OCI-LY3 (cell line): Measurements from ENCODE around the gene LPP.

Experiments used
- H2AFZ ChIP-seq: fragments of 200-600, 300-600 bp; shearing (Covaris generic); 2 replicates; pipeline ENCODE4 v1.6.0; 2014; ENCODE audit warnings: antibody characterized with exemption, low read depth, low read length
- H3K27ac ChIP-seq: fragments of 200-600, 300-600 bp; sonication (generic); 2 replicates; pipeline ENCODE4 v1.5.1; 2014; ENCODE audit warnings: mild to moderate bottlenecking, low read length, moderate library complexity, mixed read lengths
- H3K27me3 ChIP-seq: fragments of 200-600, 300-600 bp; sonication (generic); 2 replicates; pipeline ENCODE4 v1.6.1; 2014; ENCODE audit warnings: low read depth, low read length, mixed read lengths
- H3K36me3 ChIP-seq: fragments of 200-600, 300-600 bp; sonication (generic); replicated peaks from 2 replicates; pipeline ENCODE3; 2014; ENCODE audit warnings: low read depth, low read length, mixed read lengths
- H3K4me1 ChIP-seq: fragments of 300-600, 200-600 bp; sonication (generic); 2 replicates; pipeline ENCODE4 v1.6.1; 2014; ENCODE audit warnings: low read length, mixed read lengths
- H3K4me2 ChIP-seq: fragments of 200-600, 300-600 bp; sonication (generic); 2 replicates; pipeline ENCODE4 v1.6.1; 2014; ENCODE audit warnings: low read length, mixed read lengths
- H3K4me3 ChIP-seq: fragments of 300-600, 200-600 bp; sonication (generic); 2 replicates; pipeline ENCODE4 v1.5.1; 2014; ENCODE audit warnings: antibody characterized with exemption, mild to moderate bottlenecking, low read length, moderate library complexity
- H3K79me2 ChIP-seq: fragments of 300-600, 200-600 bp; shearing (Covaris generic); 2 replicates; pipeline ENCODE4 v1.6.1; 2014; ENCODE audit warnings: mild to moderate bottlenecking, low read length, mixed read lengths
- H3K9ac ChIP-seq: fragments of 300-600, 200-600 bp; shearing (Covaris generic); 2 replicates; pipeline ENCODE4 v1.6.0; 2014; ENCODE audit warnings: mild to moderate bottlenecking, low read length, moderate library complexity
- H3K9me3 ChIP-seq: fragments of 200-600, 300-600 bp; shearing (Covaris generic); 2 replicates; pipeline ENCODE4 v1.6.1; 2014; ENCODE audit warnings: low read length, mixed read lengths; ENCODE audit not compliant: insufficient read depth
- H4K20me1 ChIP-seq: fragments of 200-600, 300-600 bp; sonication (generic); 2 replicates; pipeline ENCODE4 v1.6.1; 2016; ENCODE audit warnings: low read length, mixed read lengths; ENCODE audit not compliant: insufficient read depth
- EZH2phosphoT487 ChIP-seq: fragments of 200-600 bp; shearing (Covaris generic); IDR thresholded peaks from 2 replicates; pipeline ENCODE4 v1.6.1; 2018; ENCODE audit warnings: antibody characterized with exemption, mixed run types, low read depth
- TF ChIP-seq, protein P1 (sequence below): fragments of 200-600, 300-600 bp; sonication (generic); IDR thresholded peaks from 2 replicates; pipeline ENCODE4 v1.5.1; 2014; ENCODE audit warnings: antibody characterized with exemption, low read length, low read depth

LPP gene

DNA sequence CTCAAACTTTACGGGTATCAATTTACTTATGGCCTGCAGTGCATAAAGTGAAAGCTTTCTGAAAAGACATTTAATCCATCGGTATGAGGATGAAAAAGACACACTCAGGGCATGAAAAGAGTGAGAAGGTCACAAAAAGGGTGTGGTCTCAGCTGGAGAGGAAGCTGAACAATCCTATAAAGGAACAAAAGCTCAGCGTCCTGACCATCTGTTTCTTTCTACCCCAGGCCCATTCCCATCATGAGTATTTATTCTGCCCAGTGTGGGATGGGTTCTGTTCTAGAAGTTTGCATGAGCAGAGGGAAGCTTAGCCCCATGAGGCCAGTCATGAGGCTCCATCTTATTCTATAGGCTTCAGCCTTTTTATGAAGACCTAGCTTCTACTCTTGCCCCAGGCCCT is 144.6 kb downstream of the LPP start:
- H3K4me1 ChIP-seq: peaks cover 66% of the 10 kb centered on the region
- no peaks in the 10 kb centered on the region for H3K79me2 ChIP-seq
- no peak overlapping the region for H2AFZ ChIP-seq
- H4K20me1 ChIP-seq: no peaks in the 10 kb centered on the region
- H3K9ac ChIP-seq: peak overlapping the region; percentile 50; the same call in 1 of the 2 replicates
- H3K27me3 ChIP-seq: no peaks in the 10 kb centered on the region
- no peaks in the 10 kb centered on the region for H3K9me3 ChIP-seq
- no peaks in the 10 kb centered on the region for H3K36me3 ChIP-seq
- no peak overlapping the region for H3K4me3 ChIP-seq
- H3K27ac ChIP-seq: peak overlapping the region; percentile 37
- peak overlapping the region; percentile 88 for H3K4me2 ChIP-seq
- TF ChIP-seq, protein P1, sequence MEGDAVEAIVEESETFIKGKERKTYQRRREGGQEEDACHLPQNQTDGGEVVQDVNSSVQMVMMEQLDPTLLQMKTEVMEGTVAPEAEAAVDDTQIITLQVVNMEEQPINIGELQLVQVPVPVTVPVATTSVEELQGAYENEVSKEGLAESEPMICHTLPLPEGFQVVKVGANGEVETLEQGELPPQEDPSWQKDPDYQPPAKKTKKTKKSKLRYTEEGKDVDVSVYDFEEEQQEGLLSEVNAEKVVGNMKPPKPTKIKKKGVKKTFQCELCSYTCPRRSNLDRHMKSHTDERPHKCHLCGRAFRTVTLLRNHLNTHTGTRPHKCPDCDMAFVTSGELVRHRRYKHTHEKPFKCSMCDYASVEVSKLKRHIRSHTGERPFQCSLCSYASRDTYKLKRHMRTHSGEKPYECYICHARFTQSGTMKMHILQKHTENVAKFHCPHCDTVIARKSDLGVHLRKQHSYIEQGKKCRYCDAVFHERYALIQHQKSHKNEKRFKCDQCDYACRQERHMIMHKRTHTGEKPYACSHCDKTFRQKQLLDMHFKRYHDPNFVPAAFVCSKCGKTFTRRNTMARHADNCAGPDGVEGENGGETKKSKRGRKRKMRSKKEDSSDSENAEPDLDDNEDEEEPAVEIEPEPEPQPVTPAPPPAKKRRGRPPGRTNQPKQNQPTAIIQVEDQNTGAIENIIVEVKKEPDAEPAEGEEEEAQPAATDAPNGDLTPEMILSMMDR: no peak
- TF ChIP-seq EZH2phosphoT487: no peak

GRCh38 chr3:188299068-188299467 is 145.1 kb downstream of the LPP start:
- H3K4me1 ChIP-seq: peaks cover 70% of the 10 kb centered on the region
- H3K9ac ChIP-seq: peak overlapping the region; percentile 50
- H3K27me3 ChIP-seq: no peaks in the 10 kb centered on the region
- H3K4me3 ChIP-seq: peak overlapping the region; percentile 67
- peak overlapping the region; percentile 88 for H3K4me2 ChIP-seq
- H3K27ac ChIP-seq: peak overlapping the region; percentile 37
- H3K79me2 ChIP-seq: no peaks in the 10 kb centered on the region
- H2AFZ ChIP-seq: peak overlapping the region; percentile 33
- no peaks in the 10 kb centered on the region for H4K20me1 ChIP-seq
- H3K36me3 ChIP-seq: no peaks in the 10 kb centered on the region
- TF ChIP-seq, protein P1: no peak
- TF ChIP-seq EZH2phosphoT487: no peak
- no peaks in the 10 kb centered on the region for H3K9me3 ChIP-seq

- Histone ChIP-seq H3K27ac (peak overlapping the region; percentile 37; the same call in 1 of the 2 replicates), H3K9me3 (no peaks in the 10 kb centered on the region), H3K27me3 (no peaks in the 10 kb centered on the region), H3K36me3 (no peaks in the 10 kb centered on the region), H3K4me2 (peak overlapping the region; percentile 88), H2AFZ (peak overlapping the region; percentile 33), H3K4me3 (peak overlapping the region; percentile 67), H3K79me2 (no peaks in the 10 kb centered on the region), H4K20me1 (no peaks in the 10 kb centered on the region), H3K4me1 (peaks cover 77% of the 10 kb centered on the region), H3K9ac (peak overlapping the region; percentile 50)
- TF ChIP-seq, protein P1: no peak
- TF ChIP-seq EZH2phosphoT487: no peak
Measured at GRCh38 chr3:188299708-188300107, 145.8 kb downstream of the LPP start.

DNA sequence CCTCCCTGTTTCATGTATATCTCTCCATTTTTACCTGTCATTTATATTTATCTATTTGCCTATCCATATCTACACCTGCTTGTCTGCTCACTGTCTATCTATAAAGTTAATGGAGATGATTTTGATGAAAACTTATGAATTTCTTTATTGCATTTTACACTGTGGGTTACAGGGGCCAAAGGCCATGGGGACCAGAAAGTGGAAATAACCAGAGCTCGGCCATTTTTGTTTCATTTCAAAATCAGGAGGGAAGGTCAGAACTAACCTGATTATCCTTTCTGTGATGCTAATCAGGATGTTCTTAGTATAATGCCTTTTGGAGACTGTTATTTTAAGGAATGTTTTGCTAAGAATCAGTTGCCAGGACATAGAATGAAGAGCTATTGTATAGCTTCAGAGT is 147.2 kb downstream of the LPP start:
- peaks cover 79% of the 10 kb centered on the region for H3K4me1 ChIP-seq
- TF ChIP-seq, protein P1: no peak
- no peak overlapping the region for H2AFZ ChIP-seq
- no peaks in the 10 kb centered on the region for H3K36me3 ChIP-seq
- H3K9ac ChIP-seq: no peak overlapping the region
- H3K4me3 ChIP-seq: no peak overlapping the region
- H3K9me3 ChIP-seq: no peaks in the 10 kb centered on the region
- H3K27ac ChIP-seq: no peak overlapping the region
- no peaks in the 10 kb centered on the region for H3K79me2 ChIP-seq
- H3K4me2 ChIP-seq: peak overlapping the region; percentile 6; the same call in 1 of the 2 replicates
- H4K20me1 ChIP-seq: no peaks in the 10 kb centered on the region
- H3K27me3 ChIP-seq: no peaks in the 10 kb centered on the region; the same call in 1 of the 2 replicates
